COLO829 (cell line): Measurements from ENCODE around the gene RNF217.
A peak's percentile ranks its signal among the peaks of the same experiment; 100 is the strongest.

ENCODE experiments used
- DNase-seq: peaks from one replicate; pipeline ENCODE4 v3.0.0; 2012; ENCODE audit warnings: low spot score

RNF217 gene

DNA sequence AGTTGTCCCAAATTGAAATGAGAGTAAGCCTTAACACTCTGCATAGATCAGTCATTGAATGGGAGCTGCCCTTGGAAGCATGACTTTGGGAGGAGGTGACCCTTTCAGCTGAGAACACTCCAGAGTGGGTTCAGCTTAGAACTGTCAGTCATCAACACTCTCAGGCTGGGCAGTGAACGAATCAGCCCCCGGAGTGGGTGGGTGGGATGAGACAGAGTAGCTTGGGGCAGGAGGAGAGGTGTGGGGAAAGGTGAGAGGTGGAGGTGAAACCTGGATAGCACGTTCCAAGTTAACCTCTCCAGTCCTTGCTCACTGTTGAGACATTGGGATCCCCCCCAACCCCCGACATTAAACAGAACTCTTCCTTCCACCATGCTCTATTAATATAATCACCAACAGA is 136.0 kb downstream of the RNF217 start:
- no peak for DNase-seq

DNA sequence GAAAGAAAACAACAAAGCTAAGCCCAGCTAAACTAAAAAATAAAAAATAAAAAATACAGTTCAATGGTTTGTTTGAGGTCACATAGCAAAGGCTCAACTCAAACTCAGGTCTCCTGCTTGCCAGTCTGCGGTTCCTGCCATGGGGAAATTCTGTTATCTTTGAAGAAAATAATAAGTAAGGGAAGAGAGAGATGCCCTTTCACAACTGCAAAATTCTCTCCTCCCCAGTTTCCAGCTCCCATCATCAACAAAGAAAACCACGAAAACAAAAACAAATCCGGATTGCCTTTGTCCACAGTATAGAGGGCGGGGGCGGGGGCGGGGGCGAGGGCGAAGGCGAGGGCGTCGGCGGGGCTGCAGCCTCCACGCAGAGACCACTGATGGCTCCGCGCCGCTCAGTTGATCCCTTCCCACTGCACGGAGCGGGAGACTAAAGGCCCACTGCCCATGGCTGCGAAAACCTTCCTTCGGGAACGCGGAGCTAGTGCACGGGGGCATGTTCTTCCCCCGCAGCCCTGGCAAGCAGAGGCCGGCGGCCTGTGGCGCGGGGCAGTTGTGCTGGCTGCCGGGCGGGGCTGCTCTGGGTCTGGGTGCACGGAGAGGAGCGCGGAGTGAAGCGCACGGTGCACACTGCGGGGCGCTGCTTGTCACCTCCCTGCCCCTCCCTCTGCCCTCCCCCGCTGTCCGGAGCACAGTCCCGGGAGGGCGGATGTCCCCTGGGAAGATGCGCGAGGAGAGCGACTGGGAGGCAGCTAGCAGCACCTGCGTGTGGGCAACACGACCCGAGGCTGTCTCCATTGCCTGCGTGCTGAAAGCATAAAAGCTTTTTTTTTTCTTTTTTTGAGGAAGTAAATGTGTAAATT is 137.2 kb downstream of the RNF217 start:
- DNase-seq: peak; percentile 22

DNA sequence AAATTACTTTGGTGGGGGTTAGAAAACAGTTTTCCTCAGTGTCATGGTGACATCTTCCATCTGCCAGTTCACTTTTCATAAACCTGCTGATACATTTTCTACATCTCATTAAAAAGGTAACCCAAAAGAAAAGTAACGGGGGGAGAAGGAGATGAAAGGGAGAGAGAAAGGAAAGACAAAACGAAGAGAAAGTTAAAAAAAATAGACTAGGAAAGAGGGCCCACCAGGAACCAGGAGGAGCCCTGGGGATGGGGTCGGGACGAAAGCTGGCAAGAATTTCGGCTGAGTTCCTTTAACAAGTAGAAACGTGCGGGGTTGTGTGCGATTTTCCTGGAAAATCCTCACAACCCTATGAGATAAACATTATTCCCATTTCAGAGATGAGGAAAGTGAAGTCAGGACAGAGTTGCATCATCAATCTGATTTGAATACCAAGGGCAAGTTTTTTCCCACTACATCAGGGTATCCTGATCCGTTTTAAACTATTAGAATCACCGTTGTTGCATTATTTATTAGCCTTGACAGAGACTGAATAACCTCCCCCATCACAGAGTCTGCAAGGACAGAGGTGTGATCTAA is 137.9 kb downstream of the RNF217 start:
- DNase-seq: no peak

DNA sequence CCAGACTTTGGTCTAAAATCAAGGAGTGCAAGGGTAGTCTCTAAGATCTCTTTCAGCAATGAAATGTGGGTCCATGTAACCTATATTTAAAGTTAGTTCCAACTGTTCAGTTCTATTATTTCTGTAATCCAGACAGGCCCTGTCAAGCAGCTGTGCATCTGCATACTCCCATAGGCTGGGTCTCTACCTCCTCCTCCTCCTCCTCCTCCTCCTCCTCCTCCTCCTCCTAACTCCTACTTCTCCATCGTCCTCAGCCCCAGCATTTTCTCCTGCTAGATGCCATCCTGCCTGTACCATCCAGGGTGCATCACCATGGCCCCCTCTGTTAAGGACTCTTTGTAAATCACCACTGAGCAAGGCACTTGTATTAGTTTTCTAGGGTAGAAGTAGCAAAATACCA is 138.9 kb downstream of the RNF217 start:
- DNase-seq: no peak

DNA sequence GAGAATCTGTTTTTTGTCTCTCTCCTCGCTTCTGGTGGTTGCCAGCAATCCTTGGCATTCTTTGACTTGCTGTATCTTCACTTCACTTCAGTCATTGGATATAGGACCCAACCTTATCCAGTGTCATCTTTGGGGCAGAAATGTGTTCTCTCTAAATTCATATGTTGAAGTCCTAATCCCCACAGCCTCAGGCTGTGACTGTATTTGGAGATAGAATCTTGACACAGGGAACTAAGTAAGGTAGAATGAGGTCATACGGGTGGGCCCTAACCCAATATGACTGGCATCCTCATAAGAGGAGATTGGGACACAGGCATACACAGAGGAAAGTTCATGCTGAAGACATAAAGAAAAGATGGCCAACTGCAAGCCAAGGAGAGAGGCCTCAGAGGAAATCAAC is 139.4 kb downstream of the RNF217 start:
- DNase-seq: no peak

DNA sequence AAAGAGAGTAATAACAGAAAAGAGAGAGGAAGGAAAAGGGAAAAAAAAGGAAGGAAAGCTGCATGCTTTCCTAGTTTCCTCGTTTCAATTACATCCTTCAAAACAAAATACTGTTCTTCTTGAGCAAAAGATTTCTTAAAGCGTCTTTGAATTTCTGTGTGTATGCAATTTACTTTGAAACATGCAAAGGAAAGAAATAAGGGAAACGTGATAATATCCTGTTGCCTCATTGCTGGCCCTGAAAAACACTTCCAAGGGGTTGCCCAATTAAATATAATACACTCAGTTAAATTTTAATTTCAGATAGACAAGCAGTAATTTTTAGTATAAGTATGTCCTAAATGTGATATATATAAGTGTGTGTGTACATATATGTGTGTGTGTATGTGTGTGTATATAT is 140.2 kb downstream of the RNF217 start:
- DNase-seq: no peak

DNA sequence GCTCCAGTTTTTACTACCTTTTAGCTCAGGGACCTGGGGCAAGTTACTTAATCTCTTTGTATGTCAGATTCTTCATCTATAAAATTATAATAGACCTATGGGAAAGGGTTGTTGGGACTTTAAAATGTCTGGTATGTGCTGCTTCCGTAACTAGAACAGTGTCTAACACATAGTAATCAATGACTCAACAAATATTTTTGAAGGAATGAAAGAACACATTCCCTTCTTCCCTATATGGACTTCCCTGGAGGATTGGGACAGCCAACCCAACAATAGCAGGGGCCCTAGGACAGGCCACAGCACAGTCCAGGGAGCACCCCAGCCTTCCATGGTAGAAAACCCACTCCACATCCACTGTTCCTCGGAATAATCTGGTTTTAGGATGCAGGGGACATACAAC is 140.7 kb downstream of the RNF217 start:
- DNase-seq: peak; percentile 26

DNA sequence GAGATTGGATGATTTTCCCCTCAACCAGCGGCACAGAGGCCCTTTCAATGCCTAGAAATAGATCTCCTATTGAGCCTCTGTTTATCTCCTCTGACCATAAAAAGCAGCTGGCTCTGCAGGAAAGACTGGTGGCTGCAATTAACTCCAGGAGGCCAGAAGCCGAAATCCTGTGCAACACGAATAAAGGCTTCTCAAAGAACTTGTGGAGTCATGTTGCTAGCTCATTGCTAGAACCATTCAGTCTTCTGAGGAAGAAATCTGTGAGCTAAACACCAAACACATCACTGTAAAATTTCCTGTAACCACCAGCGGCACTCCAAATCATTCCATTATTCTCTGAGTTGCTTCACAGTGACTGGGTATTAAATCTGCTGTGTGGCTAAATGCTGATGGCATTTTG is 142.2 kb downstream of the RNF217 start:
- DNase-seq: no peak

DNA sequence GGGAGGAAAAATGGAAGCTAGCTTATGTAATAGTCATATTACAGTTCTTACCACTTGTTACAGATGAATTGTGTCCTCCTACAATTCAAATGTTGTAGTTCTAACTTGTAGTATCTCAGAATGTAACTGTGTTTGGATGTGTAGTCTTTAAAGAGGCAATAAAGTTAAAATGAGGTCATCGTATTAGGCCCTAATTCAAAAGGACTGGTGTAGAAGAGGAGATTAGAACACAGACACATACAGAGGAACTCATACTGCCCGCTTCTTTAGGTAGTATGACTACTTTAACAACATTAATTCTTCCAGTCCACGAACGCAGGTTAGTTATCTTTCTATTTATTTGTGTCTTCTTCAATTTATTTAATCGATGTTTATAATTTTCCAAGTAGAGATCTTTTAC is 144.8 kb downstream of the RNF217 start:
- no peak for DNase-seq

DNA sequence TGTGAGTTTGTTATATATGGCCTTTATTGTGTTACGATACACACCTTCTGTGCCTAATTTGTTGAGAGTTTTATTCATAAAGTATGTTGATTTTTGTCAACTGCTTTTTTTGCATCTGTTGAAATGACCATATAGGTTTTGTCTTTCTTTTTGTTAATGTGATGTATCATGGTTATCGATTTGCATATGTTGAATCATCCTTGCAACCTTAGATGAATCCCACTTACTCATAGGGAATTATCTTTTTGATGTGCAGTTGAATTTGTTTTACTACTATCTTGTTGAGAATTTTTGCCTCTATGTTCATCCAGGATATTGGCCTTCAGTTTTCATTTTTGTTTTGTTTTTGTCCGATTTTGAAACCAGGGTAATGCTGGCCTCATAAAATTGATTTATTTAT is 145.7 kb downstream of the RNF217 start:
- DNase-seq: no peak

DNA sequence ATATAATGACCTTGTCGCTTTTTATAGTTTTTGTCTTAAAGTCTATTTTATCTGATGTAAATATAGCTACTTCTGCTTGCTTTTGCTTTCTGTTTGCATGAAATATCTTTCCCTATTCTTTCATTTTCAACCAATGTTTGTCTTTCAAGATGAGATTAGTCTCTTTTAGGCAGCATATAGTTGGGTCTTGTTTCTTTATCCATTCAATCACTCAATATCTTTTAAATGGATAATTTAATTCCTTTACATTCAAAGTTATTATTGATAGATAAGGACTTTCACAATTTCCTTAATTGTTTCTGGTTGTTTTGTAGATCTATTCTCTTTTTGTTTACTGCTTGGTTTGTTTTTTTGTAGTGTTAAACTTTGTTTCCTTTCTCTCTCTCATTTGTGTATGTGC is 147.8 kb downstream of the RNF217 start:
- no peak for DNase-seq

DNA sequence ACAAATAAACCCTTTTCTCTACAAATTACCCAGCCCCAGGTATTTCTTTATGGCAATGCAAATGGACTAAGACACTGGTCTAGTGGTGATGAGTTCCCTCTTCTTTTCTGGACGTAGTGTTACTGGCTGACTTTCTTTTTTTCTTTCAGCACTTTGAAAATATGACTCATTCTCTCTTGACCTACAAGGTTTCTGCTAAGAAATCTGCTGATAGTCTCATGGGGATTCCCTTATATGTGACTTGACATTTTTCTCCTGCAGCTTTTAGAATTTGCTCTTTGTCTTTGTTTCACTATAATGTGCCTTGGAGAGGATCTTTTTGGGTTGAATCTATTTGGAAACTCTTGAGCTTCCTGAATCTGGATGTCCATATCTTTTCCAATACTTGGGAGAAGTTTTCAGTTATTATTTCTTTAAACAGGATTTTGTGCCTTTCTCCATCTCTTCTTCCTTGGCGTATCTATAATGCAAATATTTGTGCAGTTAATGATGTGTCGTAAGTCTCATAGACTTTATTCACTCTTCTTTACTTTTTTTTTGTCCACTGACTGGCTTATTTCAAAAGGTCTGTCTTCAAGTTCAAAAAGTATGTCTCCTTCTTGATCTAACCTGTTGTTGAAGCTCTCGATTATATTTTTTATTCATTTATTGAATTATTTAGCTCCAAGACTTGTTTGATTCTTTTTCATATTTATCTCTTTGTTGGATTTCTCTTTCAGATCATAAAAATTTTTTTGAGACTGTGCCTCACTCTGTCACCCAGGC is 149.2 kb downstream of the RNF217 start:
- DNase-seq: no peak

DNA sequence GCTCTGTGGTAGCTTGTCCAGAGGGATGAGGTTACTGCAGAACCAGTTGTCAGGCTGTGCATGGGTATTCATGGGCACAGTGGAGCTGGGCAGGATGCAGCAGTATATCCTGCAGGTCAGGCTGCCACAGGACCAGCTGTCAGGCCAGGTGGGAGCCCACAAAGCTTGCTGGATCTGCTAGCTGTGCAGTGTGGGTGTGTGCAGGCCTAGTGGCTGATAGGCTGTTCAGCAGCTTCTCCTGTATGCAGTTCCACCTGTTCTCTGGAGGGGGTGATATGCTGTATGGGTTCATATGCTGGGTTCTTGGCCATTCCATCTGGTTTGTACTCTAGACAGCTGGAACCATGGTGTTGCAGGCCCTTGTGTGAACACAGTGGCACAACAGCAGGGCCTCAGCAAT is 150.7 kb downstream of the RNF217 start:
- no peak for DNase-seq

DNA sequence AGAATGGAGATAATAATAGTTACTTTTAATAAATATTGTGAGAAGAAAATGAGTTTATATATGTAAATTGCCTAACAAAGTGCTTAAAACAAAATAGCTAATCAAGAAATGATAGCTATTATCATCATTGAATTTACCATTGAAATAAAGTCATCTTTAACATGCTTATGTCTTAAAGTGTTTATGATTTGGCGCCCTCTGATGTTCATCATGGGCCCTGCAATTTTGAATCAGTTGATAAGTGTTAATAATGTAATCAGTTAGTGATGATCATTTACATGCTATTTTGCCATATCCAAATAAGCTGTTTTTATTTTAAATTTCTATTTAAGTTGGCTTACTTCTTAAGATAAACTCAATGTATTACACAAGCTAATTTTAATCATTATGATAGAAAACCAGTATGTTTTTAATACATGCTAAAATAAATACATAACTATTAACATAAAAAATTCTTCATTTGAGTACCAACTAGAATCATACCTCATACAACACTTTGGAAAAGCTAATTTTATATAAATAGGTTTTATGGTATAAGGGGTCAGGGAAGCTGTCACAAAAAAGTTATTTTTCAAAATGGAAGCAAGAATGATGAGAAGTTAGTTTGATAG is 152.1 kb downstream of the RNF217 start:
- DNase-seq: peak; percentile 38

DNA sequence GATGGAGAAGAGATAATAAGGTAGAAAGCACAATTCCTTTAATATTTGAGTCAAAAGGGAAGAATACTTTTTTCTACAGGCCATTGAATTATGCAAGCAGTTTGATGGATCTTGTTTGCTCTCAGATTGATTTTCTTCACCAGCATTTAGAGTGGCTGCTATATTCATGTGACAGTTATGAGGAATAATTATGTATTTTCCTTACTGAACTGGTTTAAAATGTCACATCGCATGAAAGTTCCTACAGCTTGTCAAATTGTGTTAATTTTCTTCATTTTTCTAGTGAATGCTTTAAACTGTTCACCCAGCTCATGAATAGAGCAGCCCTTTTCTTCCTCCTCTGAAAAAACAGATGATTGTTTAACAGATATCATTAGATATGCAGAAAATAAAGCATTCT is 153.9 kb downstream of the RNF217 start:
- DNase-seq: no peak

DNA sequence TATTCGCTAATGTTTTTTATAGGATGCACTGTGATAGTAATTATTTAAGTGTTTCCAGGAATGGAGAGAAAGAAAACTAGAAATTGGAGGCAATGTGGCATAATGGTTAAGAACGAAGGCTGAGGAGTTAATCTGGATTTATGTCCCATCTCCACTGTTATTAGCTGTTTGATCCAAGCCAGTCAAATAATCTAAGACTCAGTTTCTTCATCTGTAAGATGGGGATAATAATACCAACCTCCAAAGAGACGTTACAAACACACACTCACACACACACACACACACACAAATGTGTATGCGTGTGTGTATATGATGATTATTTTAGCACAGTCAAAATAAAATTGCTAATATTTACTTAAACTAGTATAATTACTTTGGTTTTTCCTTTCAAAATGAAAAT is 154.5 kb downstream of the RNF217 start:
- DNase-seq: no peak

DNA sequence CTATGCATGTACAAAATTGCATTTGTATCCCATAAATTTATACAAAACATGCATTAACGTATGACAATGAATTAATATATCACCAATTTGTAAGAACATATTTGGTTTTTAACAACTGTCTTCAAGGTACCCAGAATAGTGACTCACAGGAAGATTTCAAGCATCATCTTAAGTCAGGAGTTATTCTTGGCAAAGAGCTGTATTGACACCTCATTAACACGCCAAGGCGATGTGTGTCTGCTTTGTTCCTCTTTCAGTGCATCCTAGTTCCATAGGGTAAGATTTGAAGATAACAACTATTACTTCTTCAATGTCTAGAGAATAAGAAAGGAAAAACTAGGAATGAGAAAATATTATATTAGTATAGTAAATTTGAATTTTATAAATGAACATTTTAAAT is 155.6 kb downstream of the RNF217 start:
- no peak for DNase-seq

DNA sequence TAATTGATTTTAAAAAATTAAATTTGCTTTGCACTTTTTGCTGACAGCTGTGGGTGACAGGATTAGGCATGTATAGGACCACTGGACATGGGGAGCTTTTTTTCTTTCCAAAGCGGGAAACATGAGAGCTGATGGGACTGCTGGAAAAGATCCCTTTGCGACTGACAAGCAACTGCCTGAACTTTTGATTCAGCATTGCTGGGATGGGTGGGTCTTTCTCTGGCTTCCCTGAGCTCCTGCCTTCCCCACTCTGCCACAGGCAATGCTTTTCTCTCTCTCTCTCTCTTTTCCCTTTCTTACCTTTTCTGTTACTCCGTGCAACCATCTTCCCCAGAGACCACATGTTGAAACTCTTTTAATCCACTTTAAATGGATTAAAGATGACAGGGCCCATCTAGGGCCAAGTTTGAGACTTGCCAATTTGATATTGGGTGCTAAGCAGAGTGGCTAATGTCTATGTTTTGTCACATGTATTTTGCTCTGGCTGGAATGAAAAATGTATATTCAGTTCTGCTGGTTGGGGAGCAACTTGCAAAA is 157.9 kb downstream of the RNF217 start:
- no peak for DNase-seq

DNA sequence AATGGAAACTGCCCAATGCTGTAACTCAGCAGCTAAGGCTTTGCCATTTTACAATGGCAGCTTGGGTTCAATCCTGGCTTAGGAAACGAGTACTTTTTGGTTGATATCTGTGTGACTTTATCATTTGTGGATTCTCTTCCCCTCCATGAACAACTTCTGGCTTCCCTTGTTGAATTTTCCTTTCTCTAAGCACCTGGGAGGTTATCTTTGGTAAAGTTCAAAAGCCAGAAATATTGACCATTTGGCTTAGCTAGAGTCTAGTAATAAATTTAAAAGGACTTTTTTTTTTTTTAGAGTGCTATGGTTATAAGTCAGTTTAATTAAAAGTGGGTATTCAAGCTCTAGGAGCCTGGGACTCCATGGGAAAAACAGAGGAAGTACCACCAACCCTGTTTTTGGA is 159.7 kb downstream of the RNF217 start:
- no peak for DNase-seq

DNA sequence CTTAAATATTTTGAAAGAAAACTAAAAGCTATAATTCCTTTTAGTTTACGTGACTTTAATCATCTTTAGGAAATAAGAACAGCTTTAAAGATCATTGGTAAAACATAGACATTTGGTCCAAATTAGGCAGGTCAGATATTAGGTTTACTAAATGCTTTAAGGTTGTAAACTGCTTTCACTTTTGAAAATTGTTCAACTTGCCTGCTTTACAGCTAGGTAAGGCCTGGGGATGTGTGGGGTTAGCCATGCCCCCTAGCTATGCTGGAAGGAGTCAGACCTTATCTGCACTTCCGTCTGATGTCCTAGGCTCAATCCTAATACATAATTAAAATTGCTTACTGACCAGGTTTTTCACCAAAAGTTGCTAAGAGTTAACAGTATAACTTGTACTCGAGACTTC is 160.8 kb downstream of the RNF217 start:
- no peak for DNase-seq

DNA sequence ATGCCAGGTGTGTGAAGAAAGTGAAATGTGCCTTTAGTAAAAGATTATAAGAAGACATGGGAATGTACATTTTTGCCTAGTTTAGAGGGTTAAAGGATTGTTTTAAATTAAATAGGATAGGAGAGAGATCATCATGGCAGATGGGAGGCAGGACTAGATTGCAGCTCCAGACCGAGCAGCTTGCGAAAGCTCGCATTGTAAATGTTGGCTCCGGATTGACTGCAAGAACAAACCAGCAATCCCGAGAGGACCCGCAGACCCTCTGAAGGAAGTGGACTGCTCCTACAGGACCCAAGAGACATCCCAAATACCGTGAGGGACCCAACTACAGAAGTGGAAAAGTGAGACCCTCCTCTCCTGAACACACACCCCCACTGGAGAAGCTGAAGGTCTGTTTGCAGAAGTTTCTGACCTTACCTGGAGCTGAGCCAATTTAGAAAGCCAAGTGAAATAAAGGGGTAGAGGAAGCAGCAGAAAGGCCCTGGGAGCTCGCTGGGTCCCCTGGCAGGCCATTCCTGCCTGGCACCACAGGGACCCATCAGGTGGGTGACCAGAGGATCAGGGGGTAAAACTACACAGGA is 161.3 kb downstream of the RNF217 start:
- DNase-seq: no peak

DNA sequence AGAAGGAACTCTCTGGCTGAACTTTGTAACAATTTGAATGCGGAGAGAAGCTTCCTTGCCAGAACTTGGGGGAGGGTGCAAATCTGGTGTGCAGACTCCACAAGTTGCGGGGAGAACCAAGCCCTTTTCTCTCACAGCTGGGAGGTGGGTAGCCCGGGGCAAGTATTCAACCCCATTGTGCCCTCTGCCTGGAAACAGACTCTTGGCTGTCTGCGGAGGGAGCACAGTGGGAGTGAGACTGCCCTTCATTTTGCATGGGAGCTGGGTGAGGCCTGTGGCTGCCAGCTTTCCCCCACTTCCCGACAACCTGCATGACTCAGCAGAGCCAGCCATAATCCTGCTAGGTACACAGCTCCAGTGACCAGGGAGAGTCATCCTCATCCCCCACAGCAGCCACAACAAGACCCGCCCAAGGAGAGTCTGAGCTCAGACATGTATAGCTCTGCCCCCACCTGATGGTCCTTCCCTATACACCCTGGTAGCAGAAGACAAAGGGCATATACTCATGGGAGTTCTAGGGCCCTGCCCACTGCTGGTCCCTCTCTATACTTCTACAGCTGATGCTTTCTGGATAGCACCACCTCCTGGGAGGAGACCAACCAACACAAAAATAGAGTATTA is 161.9 kb downstream of the RNF217 start:
- DNase-seq: no peak
